ENCODE data around the gene UST. TPM values are rescaled to one million over a fixed set of nuclear protein-coding genes. Genes with fewer than 3 reads are reported as not detected.
A peak's percentile ranks its signal among the peaks of the same experiment; 100 is the strongest.

Gene UST
- total and polyA plus RNA-seq, 2 experiments from 2014 or later: 2.9 to 4.0 TPM

DNA sequence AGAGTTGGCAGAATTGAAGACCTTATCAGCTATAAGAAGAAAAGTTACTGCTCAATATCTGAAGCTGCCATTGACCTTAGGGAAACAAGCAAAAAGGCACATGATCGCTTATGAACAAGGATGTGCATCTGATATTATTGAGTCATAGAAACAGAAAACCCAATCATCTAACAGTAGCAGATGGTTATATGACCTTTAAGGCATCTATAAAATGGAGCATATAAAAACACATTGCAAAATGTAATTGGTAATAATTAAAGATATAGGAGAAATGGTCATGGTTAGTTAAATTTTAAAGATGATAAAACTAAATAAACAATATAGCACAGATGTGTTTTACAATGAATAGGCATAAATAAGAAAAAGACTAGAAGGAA lies 310.6 kb downstream of the UST start:
- TF ChIP-seq, protein P1, sequence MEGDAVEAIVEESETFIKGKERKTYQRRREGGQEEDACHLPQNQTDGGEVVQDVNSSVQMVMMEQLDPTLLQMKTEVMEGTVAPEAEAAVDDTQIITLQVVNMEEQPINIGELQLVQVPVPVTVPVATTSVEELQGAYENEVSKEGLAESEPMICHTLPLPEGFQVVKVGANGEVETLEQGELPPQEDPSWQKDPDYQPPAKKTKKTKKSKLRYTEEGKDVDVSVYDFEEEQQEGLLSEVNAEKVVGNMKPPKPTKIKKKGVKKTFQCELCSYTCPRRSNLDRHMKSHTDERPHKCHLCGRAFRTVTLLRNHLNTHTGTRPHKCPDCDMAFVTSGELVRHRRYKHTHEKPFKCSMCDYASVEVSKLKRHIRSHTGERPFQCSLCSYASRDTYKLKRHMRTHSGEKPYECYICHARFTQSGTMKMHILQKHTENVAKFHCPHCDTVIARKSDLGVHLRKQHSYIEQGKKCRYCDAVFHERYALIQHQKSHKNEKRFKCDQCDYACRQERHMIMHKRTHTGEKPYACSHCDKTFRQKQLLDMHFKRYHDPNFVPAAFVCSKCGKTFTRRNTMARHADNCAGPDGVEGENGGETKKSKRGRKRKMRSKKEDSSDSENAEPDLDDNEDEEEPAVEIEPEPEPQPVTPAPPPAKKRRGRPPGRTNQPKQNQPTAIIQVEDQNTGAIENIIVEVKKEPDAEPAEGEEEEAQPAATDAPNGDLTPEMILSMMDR (IDR thresholded peaks at IDR 0.05; ENCODE audit: low read depth, low read length): no peak
- no peaks in the 10 kb centered on the region for H3K27me3 ChIP-seq
- no peak overlapping the region for H3K4me3 ChIP-seq
- H3K27ac ChIP-seq: peak overlapping the region; percentile 78
- H3K9me3 ChIP-seq (ENCODE audit: low read depth): no peaks in the 10 kb centered on the region
- no peaks in the 10 kb centered on the region for H3K36me3 ChIP-seq
- DNase-seq (ENCODE audit: low read depth in 1 of 2, low spot score in 1 of 2): no peak
- H3K4me1 ChIP-seq (ENCODE audit: low read depth): peaks cover 27% of the 10 kb centered on the region

DNA sequence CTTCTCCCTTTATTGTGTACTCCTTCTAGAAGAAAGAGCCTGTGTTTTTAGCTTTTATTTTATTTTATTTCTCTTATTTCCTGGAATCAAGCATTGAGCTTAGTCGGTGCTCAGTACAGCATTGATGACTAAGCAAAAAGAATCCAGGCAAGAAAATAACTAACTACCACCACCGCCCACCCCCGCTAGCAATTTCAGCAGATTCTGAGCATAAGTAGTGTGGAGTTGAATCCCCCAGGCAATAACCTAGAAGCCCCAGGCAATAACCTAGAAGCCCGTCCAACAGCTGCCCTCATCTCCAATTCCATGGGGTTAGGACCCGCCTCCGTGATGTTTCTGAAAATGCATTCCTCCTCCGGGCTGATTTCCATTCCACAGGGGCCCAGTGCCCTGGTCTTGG lies 312.7 kb downstream of the UST start:
- H3K4me3 ChIP-seq: no peak overlapping the region
- H3K27ac ChIP-seq: no peak overlapping the region
- TF ChIP-seq, protein P1 (IDR thresholded peaks at IDR 0.05; ENCODE audit: low read depth, low read length): no peak
- no peaks in the 10 kb centered on the region for H3K27me3 ChIP-seq
- no peaks in the 10 kb centered on the region for H3K9me3 ChIP-seq (ENCODE audit: low read depth)
- H3K36me3 ChIP-seq: no peaks in the 10 kb centered on the region
- DNase-seq (ENCODE audit: low read depth in 1 of 2, low spot score in 1 of 2): no peak
- peaks cover 30% of the 10 kb centered on the region for H3K4me1 ChIP-seq (ENCODE audit: low read depth)

DNA sequence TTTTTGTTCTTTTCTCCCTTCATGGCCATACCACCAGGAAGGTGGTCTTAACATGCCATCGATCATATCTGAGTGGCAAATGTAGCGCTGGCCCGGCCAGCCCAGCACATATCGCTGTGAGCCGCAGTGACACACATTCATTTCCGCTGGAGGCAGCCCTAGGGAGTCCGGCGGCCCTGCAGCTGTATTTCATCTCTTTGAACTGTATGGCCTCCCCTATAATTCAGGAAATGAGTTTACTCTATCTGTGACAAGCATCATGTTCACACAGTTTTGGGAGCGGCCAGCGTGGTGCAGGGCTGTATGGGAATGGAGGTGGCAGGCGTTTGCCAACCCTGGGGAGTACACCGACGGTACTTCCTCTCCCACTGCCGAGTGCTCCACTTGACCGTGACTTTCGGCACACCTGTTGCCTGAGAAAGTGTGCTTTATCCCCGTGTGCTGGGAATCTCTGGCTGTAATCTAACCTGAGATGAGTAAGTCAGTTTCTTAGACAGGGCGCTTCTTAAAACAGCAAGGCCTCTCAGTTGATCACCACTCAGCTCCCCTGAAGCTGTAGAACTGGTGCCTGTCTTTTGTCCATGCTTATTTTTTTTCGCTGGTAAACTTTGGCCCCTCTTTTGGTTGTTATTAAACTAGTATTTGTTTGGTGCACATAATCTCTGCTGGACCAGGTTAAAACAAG lies 313.6 kb downstream of the UST start:
- Histone ChIP-seq H3K4me1 (ENCODE audit: low read depth) (peaks cover 30% of the 10 kb centered on the region), H3K27me3 (no peaks in the 10 kb centered on the region), H3K27ac (no peak overlapping the region), H3K9me3 (ENCODE audit: low read depth) (no peaks in the 10 kb centered on the region), H3K4me3 (no peak overlapping the region), H3K36me3 (no peaks in the 10 kb centered on the region)
- peak in 1 of 2 donors; percentile 35 for DNase-seq (ENCODE audit: low read depth in 1 of 2, low spot score in 1 of 2)
- TF ChIP-seq, protein P1 (IDR thresholded peaks at IDR 0.05; ENCODE audit: low read depth, low read length): no peak

DNA sequence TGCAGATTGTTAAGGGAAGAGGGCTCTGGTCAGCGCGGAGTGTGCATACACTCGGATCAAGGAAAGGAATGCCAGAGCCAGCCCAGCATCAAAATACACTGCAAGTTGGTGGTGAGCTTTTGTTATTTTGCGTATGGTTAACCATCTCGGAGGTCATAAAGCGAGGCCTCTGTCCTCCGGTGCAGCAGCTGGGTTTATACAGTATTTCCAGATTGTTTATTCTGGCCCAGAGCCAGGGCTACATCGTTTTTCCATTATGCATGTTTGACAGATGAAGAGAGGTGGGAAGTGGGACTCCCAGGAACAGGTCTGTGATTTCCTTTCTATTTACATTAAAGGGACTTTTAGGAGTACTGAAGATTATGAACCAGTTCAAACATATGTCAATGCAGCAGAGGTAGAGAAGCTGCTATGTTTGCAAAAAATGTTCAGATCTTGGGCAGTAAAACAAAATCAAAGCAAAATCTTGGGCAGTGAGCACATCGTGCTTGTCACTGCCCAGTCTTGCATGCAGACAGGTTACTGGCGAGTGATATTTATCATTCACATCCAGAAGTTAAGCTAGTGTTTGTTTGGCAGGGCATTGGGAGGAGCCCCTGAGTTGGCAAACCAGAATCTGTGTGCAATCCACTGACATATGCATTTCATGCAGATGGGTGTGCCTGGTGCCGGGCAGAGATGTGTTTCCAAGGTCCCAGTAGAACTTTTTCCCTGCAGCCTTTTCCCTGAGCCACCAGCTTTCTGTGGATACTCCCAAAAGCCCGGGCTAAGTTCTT lies 314.3 kb downstream of the UST start:
- Histone ChIP-seq H3K36me3 (no peaks in the 10 kb centered on the region), H3K9me3 (ENCODE audit: low read depth) (no peaks in the 10 kb centered on the region), H3K27ac (no peak overlapping the region), H3K27me3 (no peaks in the 10 kb centered on the region), H3K4me1 (ENCODE audit: low read depth) (peaks cover 29% of the 10 kb centered on the region), H3K4me3 (no peak overlapping the region)
- TF ChIP-seq, protein P1 (IDR thresholded peaks at IDR 0.05; ENCODE audit: low read depth, low read length): no peak
- peak in 1 of 2 donors; percentile 54 for DNase-seq (ENCODE audit: low read depth in 1 of 2, low spot score in 1 of 2)

DNA sequence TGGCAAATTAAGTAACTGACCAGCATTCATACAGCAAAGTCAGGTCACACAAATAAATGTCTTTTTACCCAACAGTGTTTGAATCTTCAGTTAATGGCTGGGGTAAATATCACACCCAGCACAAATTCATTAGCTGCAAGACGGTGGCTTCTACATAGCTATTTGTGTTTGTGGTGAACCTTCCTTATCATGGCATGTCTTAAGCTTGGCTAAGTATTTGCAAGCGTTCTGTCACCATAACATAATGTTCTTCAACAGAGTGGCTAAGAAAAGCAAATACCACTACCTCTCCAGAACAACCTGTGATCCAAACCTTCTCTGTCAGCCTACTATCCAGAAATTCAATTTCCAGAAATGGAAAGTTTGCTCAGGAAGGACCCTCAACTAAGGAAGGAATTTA lies 315.1 kb downstream of the UST start:
- H3K4me3 ChIP-seq: no peak overlapping the region
- H3K27me3 ChIP-seq: no peaks in the 10 kb centered on the region
- no peaks in the 10 kb centered on the region for H3K9me3 ChIP-seq (ENCODE audit: low read depth)
- H3K4me1 ChIP-seq (ENCODE audit: low read depth): peaks cover 21% of the 10 kb centered on the region
- H3K36me3 ChIP-seq: no peaks in the 10 kb centered on the region
- no peak overlapping the region for H3K27ac ChIP-seq
- DNase-seq (ENCODE audit: low read depth in 1 of 2, low spot score in 1 of 2): no peak
- TF ChIP-seq, protein P1 (IDR thresholded peaks at IDR 0.05; ENCODE audit: low read depth, low read length): no peak

All from cardiac muscle cell (in vitro differentiated cells and primary cell).